Measurements from ENCODE around the gene CYP2S1.

The CYP2S1 gene

DNA sequence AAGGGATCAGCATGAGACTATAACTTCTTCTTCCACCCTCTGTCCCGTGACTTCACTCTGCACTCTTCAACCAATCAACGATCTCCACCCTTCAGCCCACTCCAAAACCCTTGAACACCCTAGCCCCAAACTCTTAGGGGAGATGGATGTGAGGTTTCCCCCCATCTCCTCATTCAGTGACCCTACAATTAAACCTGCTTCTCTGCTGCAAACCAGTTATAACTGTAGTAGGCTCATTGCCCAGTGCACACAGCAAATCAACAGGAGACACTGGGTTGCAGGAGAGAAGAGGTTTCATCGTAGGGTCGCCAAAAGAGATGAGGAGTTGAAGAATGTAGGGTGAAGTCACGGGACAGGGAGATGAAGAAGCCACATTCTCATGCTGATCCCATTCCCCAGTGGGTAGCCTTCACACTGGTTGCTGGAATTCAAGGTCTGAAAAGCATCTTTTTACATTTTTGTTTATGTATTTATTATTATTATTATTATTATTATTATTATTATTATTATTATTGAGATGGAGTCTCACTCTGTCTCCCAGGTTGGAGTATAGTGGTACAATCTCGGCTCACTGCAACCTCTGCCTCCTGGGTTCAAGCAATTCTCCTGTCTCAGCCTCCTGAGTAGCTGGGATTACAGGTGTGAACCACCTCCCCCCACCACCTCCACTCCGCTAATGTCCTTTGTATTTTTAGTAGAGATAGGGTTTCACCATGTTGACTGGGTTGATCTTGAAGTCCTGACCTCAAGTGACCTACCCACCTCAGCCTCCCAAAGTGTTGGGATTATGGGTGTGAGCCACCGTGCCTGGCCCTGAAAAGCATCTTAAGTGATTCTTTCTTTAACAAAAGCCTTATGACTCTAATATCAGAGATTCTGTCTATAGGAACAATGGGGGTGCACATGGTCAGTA lies 5.8 kb upstream of the CYP2S1 start:
- in situ Hi-C loops (cut with MboI; ENCODE audit: low pct_unique_long_range_greater_than_20kb, low sequenced_read_pairs, unreplicated experiment), result no loop called here
- DNase-seq (ENCODE audit: low spot score), result no peak
- TF ChIP-seq, protein P1, sequence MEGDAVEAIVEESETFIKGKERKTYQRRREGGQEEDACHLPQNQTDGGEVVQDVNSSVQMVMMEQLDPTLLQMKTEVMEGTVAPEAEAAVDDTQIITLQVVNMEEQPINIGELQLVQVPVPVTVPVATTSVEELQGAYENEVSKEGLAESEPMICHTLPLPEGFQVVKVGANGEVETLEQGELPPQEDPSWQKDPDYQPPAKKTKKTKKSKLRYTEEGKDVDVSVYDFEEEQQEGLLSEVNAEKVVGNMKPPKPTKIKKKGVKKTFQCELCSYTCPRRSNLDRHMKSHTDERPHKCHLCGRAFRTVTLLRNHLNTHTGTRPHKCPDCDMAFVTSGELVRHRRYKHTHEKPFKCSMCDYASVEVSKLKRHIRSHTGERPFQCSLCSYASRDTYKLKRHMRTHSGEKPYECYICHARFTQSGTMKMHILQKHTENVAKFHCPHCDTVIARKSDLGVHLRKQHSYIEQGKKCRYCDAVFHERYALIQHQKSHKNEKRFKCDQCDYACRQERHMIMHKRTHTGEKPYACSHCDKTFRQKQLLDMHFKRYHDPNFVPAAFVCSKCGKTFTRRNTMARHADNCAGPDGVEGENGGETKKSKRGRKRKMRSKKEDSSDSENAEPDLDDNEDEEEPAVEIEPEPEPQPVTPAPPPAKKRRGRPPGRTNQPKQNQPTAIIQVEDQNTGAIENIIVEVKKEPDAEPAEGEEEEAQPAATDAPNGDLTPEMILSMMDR (IDR thresholded peaks at IDR 0.05; ENCODE audit: extremely low read depth, insufficient read depth, missing control alignments), result no peak

DNA sequence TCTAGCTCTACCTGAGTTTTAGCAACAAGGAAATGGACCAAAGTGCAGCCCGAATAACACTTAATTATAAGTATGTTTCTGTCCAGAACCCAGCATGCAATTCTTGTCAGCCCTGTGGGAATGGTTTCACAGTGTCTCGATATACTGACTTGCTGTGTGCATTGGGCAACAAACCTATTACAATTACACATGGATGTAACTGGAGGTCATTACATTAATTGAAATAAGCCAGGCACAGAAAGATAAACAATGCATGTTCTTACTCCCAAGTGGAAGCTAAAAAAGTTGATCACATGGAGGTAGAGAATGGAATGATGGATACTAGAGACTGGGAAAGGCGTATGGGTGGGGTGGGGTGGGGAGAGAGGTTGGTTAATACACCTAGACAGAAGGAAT lies 5.1 kb upstream of the CYP2S1 start:
- in situ Hi-C loops (cut with MboI; ENCODE audit: low pct_unique_long_range_greater_than_20kb, low sequenced_read_pairs, unreplicated experiment), result no loop called here
- TF ChIP-seq, protein P1 (IDR thresholded peaks at IDR 0.05; ENCODE audit: extremely low read depth, insufficient read depth, missing control alignments), result no peak
- no peak for DNase-seq (ENCODE audit: low spot score)

DNA sequence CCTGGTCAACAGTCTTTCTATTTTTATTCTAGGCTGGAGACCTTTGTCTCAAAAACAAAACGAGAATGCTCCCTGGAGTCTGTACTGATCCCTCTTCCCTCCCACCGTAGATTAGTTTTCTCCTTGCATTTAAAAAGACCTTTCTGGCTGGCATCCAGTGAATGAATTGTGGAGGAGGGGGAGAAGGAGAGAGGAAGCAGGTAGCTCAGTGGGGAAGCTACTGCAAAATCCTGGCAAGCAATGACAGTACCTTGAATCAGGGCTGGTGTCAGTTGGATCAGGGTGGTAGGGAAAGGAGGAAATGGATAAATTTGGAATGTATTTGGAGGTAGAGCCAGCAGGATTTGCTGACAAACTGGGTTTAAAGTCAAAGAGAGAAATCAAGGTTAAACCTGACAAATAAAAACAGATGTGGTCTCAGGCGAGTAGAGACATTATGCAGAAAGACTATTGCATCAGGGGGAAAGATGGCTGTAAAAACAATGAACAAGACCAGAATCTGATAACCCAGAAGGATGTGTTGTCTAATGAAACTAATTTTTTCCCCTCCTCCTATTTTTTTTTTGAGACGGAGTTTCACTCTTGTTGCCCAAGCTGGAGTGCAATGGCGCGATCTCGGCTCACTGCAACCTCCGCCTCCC lies 3.5 kb upstream of the CYP2S1 start:
- TF ChIP-seq, protein P1 (IDR thresholded peaks at IDR 0.05; ENCODE audit: extremely low read depth, insufficient read depth, missing control alignments), result no peak
- in situ Hi-C loops (cut with MboI; ENCODE audit: low pct_unique_long_range_greater_than_20kb, low sequenced_read_pairs, unreplicated experiment), result no loop called here
- no peak for DNase-seq (ENCODE audit: low spot score)

DNA sequence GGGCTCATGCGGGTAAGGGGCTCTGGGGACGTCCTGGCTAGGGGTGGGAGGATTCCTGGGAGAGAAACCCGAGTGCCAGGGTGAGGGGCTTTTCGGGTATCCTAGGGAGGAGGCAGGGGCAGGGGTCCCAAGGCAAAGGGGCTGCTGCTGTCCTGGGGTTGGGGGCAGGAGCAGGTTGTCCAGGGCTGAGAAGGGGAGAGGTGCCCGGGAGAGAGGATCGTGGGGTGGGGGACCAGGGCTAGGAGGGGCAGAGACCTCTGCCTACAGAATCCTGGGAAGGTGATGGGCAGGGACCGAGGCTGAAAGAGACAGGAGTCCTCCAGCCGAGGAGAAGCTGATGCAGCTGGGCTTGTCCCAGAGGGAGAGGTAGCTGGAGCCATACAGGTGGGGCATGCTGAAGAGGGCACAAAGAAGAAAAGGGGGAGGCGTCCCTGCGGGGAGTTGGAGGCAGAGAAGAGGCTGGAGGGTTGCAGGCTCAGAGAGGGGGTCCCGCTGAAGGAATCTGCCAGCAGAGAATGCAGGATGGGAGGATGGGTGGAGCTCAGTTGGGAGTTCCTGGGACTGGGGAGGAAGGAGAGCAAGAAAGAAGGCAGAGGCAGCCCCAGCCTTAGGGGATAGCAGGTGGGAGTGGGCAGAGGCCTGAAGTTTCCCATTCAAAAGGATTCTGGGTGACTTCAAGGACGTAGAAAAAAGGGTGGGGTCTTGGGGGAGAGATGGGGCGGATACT lies 574 bp downstream of the CYP2S1 start:
- TF ChIP-seq, protein P1 (IDR thresholded peaks at IDR 0.05; ENCODE audit: extremely low read depth, insufficient read depth, missing control alignments), result no peak
- in situ Hi-C loops (cut with MboI; ENCODE audit: low pct_unique_long_range_greater_than_20kb, low sequenced_read_pairs, unreplicated experiment), result no loop called here
- no peak for DNase-seq (ENCODE audit: low spot score)

DNA sequence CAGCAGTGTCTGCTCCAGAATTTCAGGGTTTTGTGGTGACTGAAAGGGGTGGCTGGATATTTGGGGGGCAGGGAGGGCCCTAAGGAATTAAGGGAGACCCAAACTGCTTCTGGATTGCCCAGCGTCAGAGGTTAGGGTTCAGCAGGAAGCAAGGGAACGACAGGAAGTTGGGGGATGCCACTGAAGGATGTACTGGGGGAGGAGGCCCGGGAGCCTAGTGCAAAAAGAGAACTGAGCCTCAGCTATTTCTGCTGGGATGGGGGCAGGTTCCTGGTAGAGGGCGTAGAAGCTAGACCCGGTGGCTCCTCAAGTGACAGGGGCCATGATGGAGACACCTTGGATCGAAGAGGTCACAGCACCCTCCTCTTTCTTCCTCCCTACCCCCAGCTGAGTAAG lies 1.1 kb downstream of the CYP2S1 start:
- in situ Hi-C loops (cut with MboI; ENCODE audit: low pct_unique_long_range_greater_than_20kb, low sequenced_read_pairs, unreplicated experiment), result no loop called here
- TF ChIP-seq, protein P1 (IDR thresholded peaks at IDR 0.05; ENCODE audit: extremely low read depth, insufficient read depth, missing control alignments), result no peak
- DNase-seq (ENCODE audit: low spot score), result peak; percentile 26

DNA sequence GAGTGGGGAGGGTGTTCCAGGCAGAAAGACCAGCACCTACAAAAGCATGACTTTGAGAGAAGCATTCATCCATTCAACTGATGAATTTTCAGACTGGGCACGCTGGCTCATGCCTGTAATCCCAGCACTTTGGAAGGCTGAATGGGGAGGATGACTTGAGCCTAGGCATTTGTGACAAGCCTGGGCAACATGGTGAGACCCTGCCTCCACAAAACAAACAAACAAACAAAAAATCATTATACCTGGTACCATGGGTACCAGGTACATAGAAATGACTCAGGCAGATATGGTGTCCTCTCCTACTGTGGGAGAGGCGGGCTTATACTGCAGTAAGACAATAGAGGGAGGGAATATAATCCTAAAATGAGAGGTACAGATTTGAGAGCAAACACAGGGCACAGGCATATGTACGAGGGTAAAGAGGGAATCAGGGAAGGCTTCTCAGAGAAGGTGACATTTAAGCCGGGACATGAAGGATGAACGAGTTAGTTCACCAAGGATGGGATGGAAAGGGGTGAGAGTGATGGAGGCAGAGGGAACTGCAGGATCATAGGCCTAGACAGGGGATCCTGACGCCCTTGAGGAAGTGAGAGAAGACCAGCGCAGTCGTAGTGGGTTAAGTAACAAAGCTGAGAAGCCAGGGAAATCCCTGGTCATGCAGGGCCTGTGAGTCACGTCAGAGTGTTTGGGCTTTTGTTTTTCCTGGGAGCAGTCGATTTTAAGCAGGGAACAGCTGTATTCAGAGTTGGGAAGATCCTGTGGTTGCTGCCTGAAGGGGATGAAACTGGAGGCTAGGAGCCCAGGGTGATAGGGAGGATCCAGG lies 2.9 kb downstream of the CYP2S1 start:
- in situ Hi-C loops (cut with MboI; ENCODE audit: low pct_unique_long_range_greater_than_20kb, low sequenced_read_pairs, unreplicated experiment), result no loop called here
- DNase-seq (ENCODE audit: low spot score), result peak; percentile 74
- TF ChIP-seq, protein P1 (IDR thresholded peaks at IDR 0.05; ENCODE audit: extremely low read depth, insufficient read depth, missing control alignments), result no peak

Measured in GM13977 (cell line).